CD4-positive, alpha-beta memory T cell (primary cell): ENCODE results near the gene HSPBP1. TPM values are rescaled to one million over a fixed set of nuclear protein-coding genes. Genes with fewer than 3 reads are reported as not detected.

Experiments
- CTCF ChIA-PET: fragments of 350-600 bp; sonication (Branson Sonifier 250); formaldehyde crosslinking; loops from one replicate; lab custom pipeline; 2021; ENCODE audit warnings: inconsistent platforms; ENCODE audit not compliant: partially characterized antibody; lab: Charles Lee
- POLR2A ChIA-PET: fragments of 350-600 bp; sonication (Branson Sonifier 250); formaldehyde crosslinking; loops from one replicate; lab custom pipeline; 2021; ENCODE audit not compliant: partially characterized antibody; lab: Charles Lee
- DNase-seq, 5 donors: peaks; one replicate each; pipeline versions ENCODE4 v3.0.0 to v3.0.0-alpha.2; 2020 to 2022; ENCODE audit warnings: mixed read lengths in 1 of 5
- H3K27ac ChIP-seq: one replicate; pipeline ENCODE4 v1.7.0; 2013; ENCODE audit warnings: low read depth, low read length
- H3K27me3 ChIP-seq: 2 replicates; pipeline ENCODE4 v1.7.0; 2013; ENCODE audit warnings: mild to moderate bottlenecking, low read length, moderate library complexity; ENCODE audit not compliant: insufficient read depth
- H3K36me3 ChIP-seq: 2 replicates; pipeline ENCODE4 v1.7.0; 2013; ENCODE audit warnings: mild to moderate bottlenecking, low read length, moderate library complexity; ENCODE audit not compliant: insufficient read depth
- H3K4me1 ChIP-seq: 2 replicates; pipeline ENCODE4 v1.7.0; 2013; ENCODE audit warnings: mild to moderate bottlenecking, low read length, moderate library complexity; ENCODE audit not compliant: insufficient read depth
- H3K4me3 ChIP-seq, 2 donors: one replicate each; pipeline ENCODE4 v1.7.0; 2013; ENCODE audit warnings: low read length in 2 of 2, mild to moderate bottlenecking in 1 of 2
- H3K9me3 ChIP-seq, 2 donors: one replicate each; pipeline ENCODE4 v1.7.0; 2013; ENCODE audit warnings: low read length in 2 of 2, control low read depth in 1 of 2; ENCODE audit not compliant: control insufficient read depth in 1 of 2
- H3K27ac Mint-ChIP-seq, 7 donors: one replicate each; pipeline ENCODE4 v1.8.0; 2020 to 2021; ENCODE audit warnings: mixed read lengths in 7 of 7, mild to moderate bottlenecking in 6 of 7, inconsistent platforms in 3 of 7, moderate library complexity in 3 of 7
- H3K27me3 Mint-ChIP-seq, 2 donors: one replicate each; pipeline ENCODE4 v1.8.0; 2020 to 2021; ENCODE audit warnings: mixed read lengths in 2 of 2
- H3K36me3 Mint-ChIP-seq, 2 donors: one replicate each; pipeline ENCODE4 v1.8.0; 2020 to 2021; ENCODE audit warnings: mixed read lengths in 2 of 2, inconsistent platforms in 1 of 2, mild to moderate bottlenecking in 1 of 2
- H3K4me1 Mint-ChIP-seq, 4 donors: one replicate each; pipeline ENCODE4 v1.8.0; 2020 to 2021; ENCODE audit warnings: mixed read lengths in 4 of 4, mild to moderate bottlenecking in 1 of 4
- H3K4me3 Mint-ChIP-seq, 8 donors: one replicate each; pipeline ENCODE4 v1.8.0; 2020 to 2021; ENCODE audit warnings: mixed read lengths in 8 of 8, mild to moderate bottlenecking in 7 of 8, moderate library complexity in 6 of 8, inconsistent platforms in 3 of 8
- H3K9me3 Mint-ChIP-seq, 8 donors: one replicate each; pipeline ENCODE4 v1.8.0; 2020 to 2021; ENCODE audit warnings: mixed read lengths in 8 of 8, mild to moderate bottlenecking in 5 of 8, inconsistent platforms in 3 of 8, moderate library complexity in 1 of 8
- intact Hi-C: fragments of 100-400 bp; cut with micrococcal nuclease; formaldehyde crosslinking; loops from one replicate; pipeline ENCODE4 v1.15.1; 2023
- polyA plus RNA-seq, 2 donors: library from polyadenylated mRNA; unstranded; fragments of 300-500 nt; fragmentation: Illumina TruSeq; gene quantifications; one replicate each; pipeline ENCODE4 v1.2.3, GENCODE V29; 2021
- total RNA-seq, 2 experiments: library from RNA; stranded (reverse); gene quantifications; one replicate each; pipeline ENCODE4 v1.2.3, GENCODE V29; 2021

The HSPBP1 gene
- total and polyA plus RNA-seq, 4 experiments from 2014 or later = 17.9 to 38.7 (median 27.1) TPM

- peak overlapping the region; percentile 95 to 99 (median 99) for H3K27ac Mint-ChIP-seq
- H3K4me3 Mint-ChIP-seq = peak overlapping the region; percentile 93 to 100 (median 98)
- intact Hi-C loops = loop anchor here (5.0 to 10.0 kb wide), 3 partner anchors 34 to 379 kb away; partner anchors contain the start of gene PPP1R12C
- H3K4me3 ChIP-seq = peak overlapping the region; percentile 84 to 92
- H3K27me3 Mint-ChIP-seq = peaks cover 0 to 2% of the 10 kb centered on the region in 2 donors
- POLR2A ChIA-PET = interaction anchor here (1.0 to 9.5 kb wide), 14 partner anchors 10 to 344 kb away, joined by 3 to 199 read pairs (median 10); partner anchors contain the start of genes BRSK1, FIZ1, HSPBP1 and ISOC2
- peak overlapping the region; percentile 92 for H3K27ac ChIP-seq
- no peaks in the 10 kb centered on the region for H3K36me3 ChIP-seq
- no peaks in the 10 kb centered on the region for H3K27me3 ChIP-seq
- H3K9me3 ChIP-seq = no peaks in the 10 kb centered on the region
- peak; percentile 35 to 72 (median 39) for DNase-seq
- H3K9me3 Mint-ChIP-seq = peaks cover 0 to 2% (median 0%) of the 10 kb centered on the region in 8 donors
- peaks cover 7 to 45% of the 10 kb centered on the region in 2 donors for H3K36me3 Mint-ChIP-seq
- CTCF ChIA-PET = interaction anchor here (0.9 to 2.7 kb wide), 3 partner anchors 24 to 46 kb away, joined by 3 to 17 read pairs (median 5); partner anchors contain the start of gene HSPBP1
- H3K4me1 Mint-ChIP-seq = peaks cover 44 to 82% (median 64%) of the 10 kb centered on the region in 4 donors
- H3K4me1 ChIP-seq = peaks cover 75% of the 10 kb centered on the region
Observed at GRCh38 chr19:55255618-55256423, 24.1 kb downstream of the HSPBP1 start.

- no peaks in the 10 kb centered on the region for H3K27me3 ChIP-seq
- no peaks in the 10 kb centered on the region for H3K36me3 ChIP-seq
- intact Hi-C loops = loop anchor here (1.0 to 10.0 kb wide), 3 partner anchors 26 to 380 kb away; partner anchors contain the start of genes HSPBP1 and KMT5C
- Mint-ChIP-seq H3K4me3 (peak overlapping the region; percentile 93 to 100 (median 98)), H3K36me3 (peaks cover 9 to 48% of the 10 kb centered on the region in 2 donors), H3K27ac (peak overlapping the region; percentile 95 to 99 (median 99)), H3K27me3 (peaks cover 0 to 2% of the 10 kb centered on the region in 2 donors), H3K9me3 (peaks cover 0 to 2% (median 0%) of the 10 kb centered on the region in 8 donors), H3K4me1 (peaks cover 44 to 84% (median 66%) of the 10 kb centered on the region in 4 donors)
- no peaks in the 10 kb centered on the region for H3K9me3 ChIP-seq
- POLR2A ChIA-PET = interaction anchor here (0.6 to 9.5 kb wide), 22 partner anchors 8 to 1918 kb away, joined by 3 to 199 read pairs (median 5); partner anchors contain the start of genes BRSK1, HSPBP1, ISOC2 and KMT5C
- CTCF ChIA-PET = interaction anchor here (0.8 to 2.7 kb wide), 14 partner anchors 17 to 376 kb away, joined by 3 to 17 read pairs (median 3); partner anchors contain the start of genes HSPBP1, KMT5C and TMEM238
- peak overlapping the region; percentile 92 for H3K27ac ChIP-seq
- peak overlapping the region; percentile 84 to 92 for H3K4me3 ChIP-seq
- H3K4me1 ChIP-seq = peaks cover 78% of the 10 kb centered on the region
- no peak for DNase-seq
Observed at GRCh38 chr19:55254625-55254977, 25.3 kb downstream of the HSPBP1 start.

DNA sequence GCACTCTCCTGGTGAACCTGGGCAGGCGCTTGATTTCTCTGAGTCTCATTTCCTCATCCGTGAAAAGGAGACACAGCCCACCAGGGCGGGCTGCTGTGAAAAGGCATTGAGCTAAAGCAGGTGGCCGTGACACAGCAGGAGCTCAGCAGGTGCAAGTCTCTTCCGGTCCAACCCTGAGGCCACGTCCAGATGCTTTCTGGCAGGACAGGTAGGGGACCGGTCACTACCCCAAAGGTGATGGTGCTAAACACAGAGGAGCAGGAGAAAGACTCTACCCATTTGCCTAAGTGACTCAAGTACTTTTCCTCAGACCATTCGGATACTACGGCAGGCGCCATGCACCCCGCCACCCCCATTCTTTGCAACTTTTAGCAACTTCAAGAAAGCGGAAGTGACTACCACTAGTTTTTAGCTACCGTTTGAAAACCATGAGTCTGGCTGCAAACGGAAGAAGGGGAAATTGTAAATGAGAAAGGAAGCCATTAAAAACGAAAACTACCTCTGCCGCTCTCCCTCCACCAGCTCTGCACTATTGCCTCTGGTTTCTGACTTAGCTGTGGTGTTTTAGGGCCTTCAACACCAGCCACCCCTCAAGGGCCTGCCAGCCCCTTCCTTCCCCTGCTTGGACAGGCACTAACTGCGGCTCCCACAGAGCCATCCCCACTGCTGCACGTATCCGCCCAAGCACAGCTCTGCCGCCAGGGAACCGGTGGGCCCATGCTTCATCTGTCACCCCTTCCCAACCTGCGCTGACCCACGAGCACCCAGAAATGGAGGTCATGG lies 25.9 kb downstream of the HSPBP1 start:
- peak; percentile 76 to 84 (median 78) for DNase-seq
- Histone ChIP-seq H3K27me3 (no peaks in the 10 kb centered on the region), H3K4me3 (peak overlapping the region; percentile 84 to 92), H3K36me3 (no peaks in the 10 kb centered on the region), H3K9me3 (no peaks in the 10 kb centered on the region), H3K4me1 (peaks cover 81% of the 10 kb centered on the region), H3K27ac (peak overlapping the region; percentile 92)
- peaks cover 0 to 2% (median 0%) of the 10 kb centered on the region in 8 donors for H3K9me3 Mint-ChIP-seq
- H3K27me3 Mint-ChIP-seq = peaks cover 0 to under 1% of the 10 kb centered on the region in 2 donors
- ChIA-PET CTCF (interaction anchor here (0.8 to 2.7 kb wide), 15 partner anchors 16 to 377 kb away, joined by 3 to 17 read pairs (median 3); partner anchors contain the start of genes HSPBP1, KMT5C and TMEM238), POLR2A (interaction anchor here (0.6 to 9.5 kb wide), 23 partner anchors 8 to 805 kb away, joined by 3 to 199 read pairs (median 4); partner anchors contain the start of genes BRSK1, HSPBP1, ISOC2 and KMT5C)
- H3K27ac Mint-ChIP-seq = peak overlapping the region; percentile 95 to 99 (median 99)
- H3K36me3 Mint-ChIP-seq = peaks cover 9 to 43% of the 10 kb centered on the region in 2 donors
- peak overlapping the region; percentile 93 to 100 (median 98) for H3K4me3 Mint-ChIP-seq
- H3K4me1 Mint-ChIP-seq = peaks cover 44 to 81% (median 65%) of the 10 kb centered on the region in 4 donors
- intact Hi-C loops = loop anchor here (1.0 to 10.0 kb wide), 3 partner anchors 26 to 381 kb away; partner anchors contain the start of genes HSPBP1 and KMT5C

DNA sequence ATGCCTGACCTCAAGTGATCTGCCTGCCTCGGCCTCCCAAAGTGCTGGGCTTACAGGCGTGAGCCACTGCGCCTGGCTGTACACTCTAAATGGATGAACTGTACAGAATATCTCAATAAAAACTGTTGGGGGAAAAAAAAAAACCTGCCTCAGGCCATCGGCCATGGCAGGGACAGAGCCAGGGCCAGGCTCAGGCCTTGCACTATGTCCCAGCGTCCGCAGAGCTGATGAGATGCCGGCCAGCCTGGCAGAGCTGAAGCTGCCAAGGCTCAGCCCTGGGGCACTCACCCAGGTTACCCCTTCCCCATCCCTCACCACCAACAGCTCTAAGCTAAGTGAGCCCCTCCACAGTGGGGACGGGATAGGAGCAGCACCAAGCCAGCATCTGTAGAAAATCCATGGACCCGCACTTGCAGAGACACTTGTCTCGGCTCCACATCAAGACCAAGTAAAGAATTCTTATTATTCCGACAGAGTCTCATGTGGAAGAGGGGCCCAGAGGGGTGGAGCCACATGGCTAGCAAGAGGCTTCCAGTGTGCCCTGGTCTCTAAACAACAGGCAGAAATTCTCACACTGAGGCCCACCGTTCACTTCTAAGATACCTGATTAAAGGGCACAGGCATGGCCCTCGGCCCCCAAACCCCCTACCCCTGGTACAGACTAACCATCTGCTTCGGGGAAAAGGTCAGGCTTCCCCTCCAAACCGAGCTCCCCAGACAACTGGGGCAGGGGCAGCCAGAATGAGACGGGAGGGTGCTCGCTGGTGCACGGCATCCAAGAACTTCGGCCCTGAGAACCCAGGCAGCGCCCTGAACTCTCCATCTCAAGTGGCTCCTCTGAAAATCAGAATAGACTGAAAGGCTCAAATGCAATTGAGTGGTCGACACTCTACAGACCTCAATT lies 26.9 kb downstream of the HSPBP1 start:
- peaks cover 52 to 91% (median 71%) of the 10 kb centered on the region in 4 donors for H3K4me1 Mint-ChIP-seq
- H3K27me3 ChIP-seq = no peaks in the 10 kb centered on the region
- H3K27ac ChIP-seq = peak overlapping the region; percentile 92
- no peaks in the 10 kb centered on the region for H3K27me3 Mint-ChIP-seq
- no peaks in the 10 kb centered on the region for H3K9me3 ChIP-seq
- peak overlapping the region; percentile 93 to 100 (median 98) for H3K4me3 Mint-ChIP-seq
- CTCF ChIA-PET = interaction anchor here (1.3 to 1.5 kb wide), 5 partner anchors 23 to 251 kb away, joined by 3 to 5 read pairs (median 5); partner anchors contain the start of gene HSPBP1
- peaks cover 15 to 47% of the 10 kb centered on the region in 2 donors for H3K36me3 Mint-ChIP-seq
- DNase-seq = no peak
- H3K4me1 ChIP-seq = peaks cover 92% of the 10 kb centered on the region
- H3K27ac Mint-ChIP-seq = peak overlapping the region; percentile 95 to 99 (median 99)
- intact Hi-C loops = loop anchor here (10.0 kb wide), 1 partner anchor 382 kb away; no protein-coding TSS in a partner anchor
- H3K36me3 ChIP-seq = no peaks in the 10 kb centered on the region
- POLR2A ChIA-PET = interaction anchor here (1.0 to 9.5 kb wide), 12 partner anchors 10 to 251 kb away, joined by 3 to 199 read pairs (median 14); partner anchors contain the start of genes BRSK1, HSPBP1, ISOC2 and KMT5C
- peak overlapping the region; percentile 84 to 92 for H3K4me3 ChIP-seq
- H3K9me3 Mint-ChIP-seq = peaks cover 0 to 2% (median 0%) of the 10 kb centered on the region in 8 donors

- POLR2A ChIA-PET = interaction anchor here (1.0 to 2.2 kb wide), 5 partner anchors 28 to 391 kb away, joined by 3 to 8 read pairs (median 4); partner anchors contain the start of genes HSPBP1, ISOC2 and TMEM238
- intact Hi-C loops = loop anchor here (10.0 kb wide), 1 partner anchor 383 kb away; no protein-coding TSS in a partner anchor
- no peaks in the 10 kb centered on the region for H3K27me3 Mint-ChIP-seq
- peak overlapping the region; percentile 67 to 93 (median 84) for H3K4me3 Mint-ChIP-seq
- no peaks in the 10 kb centered on the region for H3K9me3 ChIP-seq
- H3K4me1 Mint-ChIP-seq = peaks cover 47 to 86% (median 62%) of the 10 kb centered on the region in 4 donors
- H3K27ac Mint-ChIP-seq = peak overlapping the region; percentile 95 to 98 (median 97)
- CTCF ChIA-PET = interaction anchor here (1.3 kb wide), 1 partner anchor 40 kb away, joined by 3 read pairs; no protein-coding TSS in a partner anchor
- peak; percentile 21 to 77 (median 29) for DNase-seq
- peaks cover 89% of the 10 kb centered on the region for H3K4me1 ChIP-seq
- H3K4me3 ChIP-seq = peak overlapping the region in 1 of 2 donors; percentile 46
- peak overlapping the region; percentile 61 for H3K27ac ChIP-seq
- H3K9me3 Mint-ChIP-seq = no peaks in the 10 kb centered on the region
- H3K36me3 Mint-ChIP-seq = peaks cover 15 to 36% of the 10 kb centered on the region in 2 donors
- peaks cover 5% of the 10 kb centered on the region for H3K36me3 ChIP-seq
- no peaks in the 10 kb centered on the region for H3K27me3 ChIP-seq
Observed at GRCh38 chr19:55251341-55252081, 28.4 kb downstream of the HSPBP1 start.
